Renal cortex interstitium (tissue), 11 donors: Measurements from ENCODE around the gene RNF13. TPM values are rescaled to one million over a fixed set of nuclear protein-coding genes. Genes with fewer than 3 reads are reported as not detected.
"Not testable (repeated sequence)": the region's sequence is repeated elsewhere in the genome, so short reads cannot be mapped to it uniquely, and the experiment has no call there.

Experiments
- DNase-seq, 11 donors: peaks; one replicate each; pipeline ENCODE4 v3.0.0-alpha.2; 2013; ENCODE audit warnings: low read depth in 9 of 11, low spot score in 4 of 11; ENCODE audit errors: extremely low read depth in 1 of 11
- polyA plus RNA-seq, 3 donors: library from polyadenylated mRNA; unstranded; fragments of 120-200 nt; gene quantifications; one replicate each; pipeline ENCODE4 v1.2.1, GENCODE V29; 2013; ENCODE audit not compliant: insufficient read length in 3 of 3

The RNF13 gene
- polyA plus RNA-seq, 3 donors = 79.2 to 97.8 (median 87.7) TPM

DNA sequence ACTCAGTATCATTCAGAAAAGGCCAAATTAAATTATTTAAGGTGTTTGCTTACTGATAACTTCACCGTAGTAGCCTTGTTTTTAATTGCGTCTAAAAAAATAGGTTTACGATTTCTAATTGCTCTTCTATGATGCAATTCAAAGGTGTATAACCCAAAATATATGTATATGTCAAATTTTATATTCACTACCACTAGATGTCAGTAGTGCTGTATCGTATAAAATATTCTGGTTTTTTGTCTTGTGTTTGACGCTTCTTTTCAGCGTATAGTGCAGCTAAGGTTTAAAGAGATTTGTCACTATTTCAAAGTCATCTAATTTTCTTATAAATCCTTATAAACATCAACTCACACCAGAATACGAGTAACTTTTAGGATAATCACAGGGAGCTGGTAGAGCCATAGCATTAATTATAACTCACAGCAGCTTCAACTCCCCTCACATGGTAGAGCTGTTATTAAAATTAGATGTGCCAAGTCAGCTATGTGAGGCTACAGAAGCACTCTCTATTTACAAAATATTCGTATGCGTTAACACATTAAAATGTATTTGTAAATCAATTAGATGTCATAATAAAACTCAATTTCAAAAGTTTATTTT is 154.2 kb downstream of the RNF13 start:
- peak in 3 of 11 donors; percentile 44 to 70 (median 47) for DNase-seq

DNA sequence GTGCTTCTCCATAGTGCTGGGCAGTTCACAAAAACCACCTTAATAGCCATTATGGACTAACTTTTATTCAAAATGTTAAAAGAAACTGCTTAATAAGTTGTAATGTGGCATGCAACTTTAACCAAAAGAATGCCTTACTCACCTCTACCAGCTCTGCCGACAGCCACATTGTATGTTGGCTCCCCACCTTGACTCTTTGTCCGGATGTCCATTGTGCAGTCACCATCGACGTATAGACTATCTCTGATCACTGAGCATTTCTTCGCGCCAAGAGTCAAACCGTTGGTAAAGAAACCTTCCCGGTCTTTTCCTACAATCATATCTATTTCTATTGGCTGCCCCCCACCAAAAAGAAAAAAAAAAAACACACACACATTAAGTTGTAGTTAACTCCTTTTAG is 155.2 kb downstream of the RNF13 start:
- no peak for DNase-seq

DNA sequence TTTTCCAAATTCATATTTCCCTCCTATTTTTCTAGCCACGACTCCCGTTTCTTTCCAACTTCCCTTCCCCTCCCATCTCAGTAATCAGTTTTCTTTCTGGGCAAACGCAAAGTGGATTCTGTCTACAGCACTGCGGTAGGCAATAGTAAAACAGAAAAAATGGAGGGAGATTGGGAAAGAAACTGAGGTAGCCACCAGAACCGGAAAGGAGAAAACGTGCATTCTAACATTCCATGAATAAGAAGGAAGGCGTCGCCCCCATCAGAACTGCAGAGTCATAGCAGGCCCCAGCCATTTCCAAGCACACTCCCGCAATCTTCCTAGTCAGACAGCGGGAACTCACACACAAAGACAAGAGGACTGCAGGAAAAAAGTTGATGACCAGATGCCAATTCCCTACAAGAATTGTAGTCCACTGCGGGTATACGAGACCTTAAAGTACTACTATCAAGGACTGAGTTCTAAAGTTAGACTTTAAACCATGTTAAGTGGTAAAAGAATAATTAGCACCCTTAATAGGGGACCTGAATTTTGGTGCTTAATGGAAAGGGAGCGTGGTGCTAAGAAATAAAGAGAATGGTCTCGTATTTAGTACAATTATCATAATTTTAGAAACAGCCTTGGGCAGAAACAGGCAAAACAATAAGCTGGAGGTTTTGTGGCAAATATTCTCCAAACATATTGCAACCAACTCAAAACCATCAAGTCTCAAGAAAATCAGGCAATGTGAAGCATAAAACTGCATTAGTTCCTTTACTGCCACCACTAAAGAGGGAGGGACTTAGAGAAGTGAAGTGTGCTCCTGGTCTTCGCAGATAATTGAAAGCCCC is 156.3 kb downstream of the RNF13 start:
- DNase-seq = peak in 8 of 11 donors; percentile 47 to 74 (median 63)

DNA sequence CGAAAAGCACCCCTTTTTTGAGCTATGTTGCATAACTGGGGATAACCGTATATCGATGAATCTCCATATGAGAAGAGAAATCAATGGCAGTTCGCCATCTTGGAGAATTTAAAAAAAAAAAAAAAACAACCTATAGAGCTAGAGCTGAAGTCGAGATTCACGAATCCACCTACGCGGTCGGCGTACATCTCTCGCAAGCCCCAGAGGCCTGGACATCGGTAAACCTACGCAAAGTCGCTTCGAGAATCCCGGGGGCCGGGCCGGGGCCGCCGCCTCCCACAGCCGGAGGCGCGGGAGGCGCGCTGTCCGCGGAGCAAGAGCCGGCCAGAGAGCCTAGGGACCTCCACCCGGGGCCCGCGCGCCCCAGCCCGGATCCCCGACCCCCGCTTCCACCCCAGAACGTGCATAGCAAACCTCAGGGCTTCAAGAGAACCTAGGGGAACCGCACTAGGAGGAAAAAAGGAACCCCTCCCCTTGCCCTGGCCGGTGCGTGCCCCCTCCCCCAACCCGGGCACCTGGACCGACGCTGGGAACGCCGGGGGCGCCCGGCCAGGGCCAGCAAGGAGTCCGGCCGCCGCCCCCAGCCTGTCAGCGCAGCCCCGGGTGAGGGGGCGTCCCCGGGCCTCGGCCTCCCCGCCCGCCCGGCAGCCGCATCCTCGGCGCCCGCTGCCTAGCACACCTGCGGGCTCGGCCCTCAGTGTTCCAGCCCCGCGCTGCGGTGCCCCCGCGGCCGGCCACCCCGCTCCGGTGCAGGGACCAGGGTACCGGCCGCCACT is 157.1 kb downstream of the RNF13 start:
- peak; percentile 83 to 96 (median 90) for DNase-seq

DNA sequence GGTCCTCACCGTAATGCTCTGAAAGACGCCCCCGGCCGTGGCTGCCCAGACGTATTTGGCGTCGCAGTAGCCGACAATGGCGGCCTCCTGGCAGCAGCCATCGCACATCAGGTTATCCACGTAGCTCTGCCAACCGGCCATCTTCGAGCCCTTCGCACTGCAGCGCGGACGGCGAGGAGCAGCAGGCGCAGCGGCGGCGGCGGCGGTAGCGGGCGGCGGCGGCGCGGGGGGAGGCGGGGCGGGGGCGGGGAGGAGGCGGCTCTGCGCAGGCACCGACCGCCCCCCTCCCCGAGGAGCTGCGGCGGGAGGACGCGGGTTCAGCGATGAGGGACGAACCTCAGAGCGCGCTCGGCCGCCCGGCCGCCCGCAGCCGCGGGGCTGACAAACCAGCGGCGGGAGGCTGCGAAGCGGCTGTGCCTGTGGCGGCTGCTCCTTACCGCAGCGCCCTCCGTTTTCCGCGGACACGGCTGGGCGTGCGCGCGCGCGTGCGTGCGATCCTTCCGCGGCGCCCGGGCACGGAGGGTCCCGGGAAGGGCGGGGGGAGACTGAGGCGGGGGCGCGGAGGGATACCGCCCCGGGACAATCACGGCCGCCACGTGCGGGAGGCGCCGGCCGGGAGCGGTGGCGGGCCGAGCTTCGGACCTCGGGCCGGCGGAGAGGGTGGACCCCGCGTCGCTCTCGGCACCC is 157.8 kb downstream of the RNF13 start, which contains the start of gene PFN2:
Gene PFN2 (minus strand): TSS at position 180 of the 687 bp plus-strand sequence. CDS start 39 bp downstream, at position 141.
- DNase-seq = peak in 10 of 11 donors; percentile 66 to 90 (median 82)

DNA sequence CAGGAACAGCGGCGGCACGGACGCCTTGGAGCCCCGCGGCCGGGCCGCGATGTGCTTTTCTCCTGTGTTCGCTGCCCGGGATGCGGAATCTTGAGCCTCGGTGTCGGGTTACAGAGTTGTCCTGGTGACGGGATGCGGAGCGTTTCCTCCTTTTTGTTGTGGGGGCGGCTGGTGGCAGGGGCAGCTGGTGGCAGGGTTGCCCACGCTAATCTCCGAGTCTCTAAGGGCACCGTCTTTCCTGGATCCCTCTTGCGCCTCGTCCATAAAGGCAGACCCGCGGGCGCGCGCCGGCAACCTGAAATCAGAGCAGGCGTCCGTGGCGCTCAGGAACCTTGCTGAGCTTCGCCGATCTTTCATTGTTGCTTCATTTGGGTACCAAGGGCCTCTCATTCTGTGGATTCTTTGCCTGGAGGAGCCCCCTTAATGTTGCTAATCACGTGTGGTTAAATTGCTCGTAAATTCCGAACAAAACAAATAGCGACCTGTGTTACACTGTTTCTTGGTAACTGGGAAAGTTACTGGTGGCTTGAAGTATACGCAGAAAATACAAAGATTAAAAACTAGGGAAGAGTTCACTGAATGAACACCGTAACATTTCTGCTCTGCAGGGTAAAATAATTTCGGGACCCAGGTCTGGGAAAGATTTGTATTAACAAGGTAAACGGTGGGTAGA is 158.5 kb downstream of the RNF13 start:
- peak in 10 of 11 donors; percentile 64 to 84 (median 80) for DNase-seq

DNA sequence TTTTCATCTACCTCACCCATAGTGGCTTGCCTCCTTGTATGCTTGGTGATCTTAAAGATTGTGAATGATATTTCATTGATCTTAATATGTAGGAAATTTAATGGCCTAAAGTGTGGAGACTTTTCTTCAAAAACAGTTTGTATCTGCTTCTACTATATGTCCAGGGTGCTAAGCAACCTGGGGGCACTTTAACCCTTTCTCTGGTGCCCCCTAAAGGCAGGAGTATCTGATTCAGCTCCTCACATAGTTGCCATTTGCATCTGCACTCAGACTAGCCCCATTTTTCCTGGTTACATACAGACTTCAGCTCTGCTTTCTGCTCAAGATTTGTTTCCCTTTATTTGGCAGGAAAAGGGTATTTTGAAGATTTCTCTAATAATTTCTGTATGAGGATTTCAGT is 162.9 kb downstream of the RNF13 start:
- no peak for DNase-seq

DNA sequence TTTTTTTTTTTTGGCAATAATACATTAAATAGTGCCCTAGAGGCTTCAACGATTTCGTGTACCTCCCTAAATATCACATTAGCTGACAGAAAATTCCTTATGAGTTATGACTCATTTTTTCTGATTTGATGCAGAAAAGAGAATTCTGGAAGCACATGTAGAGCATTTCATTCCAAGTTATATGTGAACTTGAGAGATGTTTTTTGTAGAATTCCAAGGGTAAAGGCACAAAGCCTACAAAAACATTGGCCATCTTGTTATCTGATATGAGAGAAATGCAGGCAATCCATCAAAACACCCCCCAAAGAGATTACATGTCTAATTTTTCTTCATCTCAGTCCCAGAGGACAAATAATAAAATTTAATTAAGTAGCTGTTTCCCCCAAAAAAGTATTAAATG is 164.4 kb downstream of the RNF13 start:
- DNase-seq = peak in 3 of 11 donors; percentile 51 to 71 (median 63)

DNA sequence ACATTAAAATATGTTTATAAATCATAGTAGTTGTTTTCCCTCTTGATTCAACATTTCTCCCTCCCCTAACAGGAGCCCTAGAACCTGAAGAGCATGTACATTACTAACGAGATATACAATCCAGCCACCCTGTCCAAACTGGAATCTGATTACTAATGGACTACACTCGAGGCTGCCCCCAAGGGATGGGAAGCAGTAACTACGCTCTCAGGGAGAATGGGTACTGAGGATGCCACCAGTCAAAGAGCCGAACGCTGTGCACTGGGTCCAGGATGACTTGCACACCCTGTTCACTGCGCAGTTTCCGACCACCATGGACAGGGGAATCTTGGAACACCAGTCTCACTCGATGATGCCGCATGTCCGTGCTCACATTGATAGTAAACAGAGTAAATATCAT is 169.0 kb downstream of the RNF13 start:
- not testable (repeated sequence) for DNase-seq

DNA sequence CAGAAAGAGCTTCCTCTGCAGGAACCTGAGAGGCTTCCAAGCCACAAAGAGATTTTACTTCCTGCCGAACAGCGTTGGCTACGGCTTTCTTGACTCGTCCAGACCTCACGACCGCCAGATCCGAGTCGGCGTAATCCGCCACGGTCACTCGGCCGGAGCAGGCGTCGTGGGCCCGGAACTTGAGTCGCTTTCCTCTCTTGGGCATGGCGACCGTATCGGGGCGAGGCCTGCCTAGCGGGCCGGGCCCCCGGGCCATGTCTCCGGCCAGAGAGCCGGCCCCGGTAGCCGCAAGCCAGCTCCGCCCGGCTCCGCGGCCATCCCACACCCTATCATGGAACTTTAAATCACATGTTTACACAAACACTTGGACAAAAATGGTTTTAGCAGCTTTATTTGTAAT is 170.0 kb downstream of the RNF13 start:
- DNase-seq = not testable (repeated sequence)

DNA sequence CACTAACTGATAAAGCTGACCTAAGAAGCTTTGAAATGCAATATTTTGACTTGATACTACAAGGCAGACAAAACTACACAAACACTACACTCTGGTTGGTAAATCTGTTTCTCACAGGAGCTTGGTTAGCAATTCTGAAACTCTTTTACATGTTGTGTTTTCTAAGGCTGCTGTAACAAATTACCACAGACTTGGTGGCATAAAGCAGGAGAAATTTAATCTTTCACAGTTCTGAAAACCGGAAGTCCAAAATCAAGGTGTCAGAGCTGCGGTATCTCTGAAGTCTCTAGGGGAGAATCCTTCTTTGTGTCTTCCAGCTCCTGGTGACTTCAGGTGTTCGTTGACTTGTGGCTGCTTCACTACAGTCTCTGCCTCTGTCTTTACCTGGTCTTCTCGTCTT is 170.6 kb downstream of the RNF13 start:
- DNase-seq = no peak

DNA sequence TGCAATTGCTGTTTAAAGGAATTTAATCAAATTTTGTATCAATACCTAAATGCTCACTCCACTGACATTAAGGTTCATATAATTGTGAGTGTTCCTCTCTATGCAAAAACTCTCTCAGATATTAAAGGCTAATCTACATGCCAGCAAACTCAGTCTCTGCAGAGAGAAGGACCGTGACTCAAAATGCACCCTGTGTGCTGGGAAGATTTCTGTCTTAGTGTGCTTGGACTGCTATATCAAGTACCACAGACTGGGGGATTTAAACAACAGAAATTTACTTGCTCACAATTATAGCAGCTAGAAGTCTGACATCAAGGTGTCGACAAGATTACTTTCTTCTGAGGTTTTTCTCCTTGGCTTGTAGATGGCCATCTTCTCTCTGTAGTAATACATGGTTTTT is 176.3 kb downstream of the RNF13 start:
- DNase-seq = no peak

DNA sequence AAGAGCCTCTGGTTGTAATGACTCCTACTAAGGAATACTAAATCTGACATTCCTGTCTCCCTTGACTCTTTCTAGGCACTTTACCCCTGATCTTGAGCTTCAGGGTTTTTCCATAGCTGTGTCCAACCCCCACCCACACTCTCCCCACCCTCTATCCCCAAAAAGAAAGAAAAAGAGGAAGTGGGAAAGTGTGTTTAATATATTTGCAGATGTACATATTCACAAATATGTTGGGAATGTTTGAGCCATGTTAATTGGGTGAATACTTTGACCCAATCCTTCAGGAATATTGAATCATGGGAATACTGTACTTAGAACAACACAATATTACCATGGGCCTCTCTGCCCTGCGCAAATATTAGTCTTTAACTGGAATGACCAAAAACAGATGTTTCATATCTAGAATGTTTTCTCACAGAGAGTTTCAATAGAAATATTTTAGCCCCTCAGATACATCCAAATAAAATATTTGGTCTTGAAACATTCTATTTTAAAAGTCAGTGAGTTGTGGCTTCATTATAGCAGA is 177.5 kb downstream of the RNF13 start:
- DNase-seq = no peak

DNA sequence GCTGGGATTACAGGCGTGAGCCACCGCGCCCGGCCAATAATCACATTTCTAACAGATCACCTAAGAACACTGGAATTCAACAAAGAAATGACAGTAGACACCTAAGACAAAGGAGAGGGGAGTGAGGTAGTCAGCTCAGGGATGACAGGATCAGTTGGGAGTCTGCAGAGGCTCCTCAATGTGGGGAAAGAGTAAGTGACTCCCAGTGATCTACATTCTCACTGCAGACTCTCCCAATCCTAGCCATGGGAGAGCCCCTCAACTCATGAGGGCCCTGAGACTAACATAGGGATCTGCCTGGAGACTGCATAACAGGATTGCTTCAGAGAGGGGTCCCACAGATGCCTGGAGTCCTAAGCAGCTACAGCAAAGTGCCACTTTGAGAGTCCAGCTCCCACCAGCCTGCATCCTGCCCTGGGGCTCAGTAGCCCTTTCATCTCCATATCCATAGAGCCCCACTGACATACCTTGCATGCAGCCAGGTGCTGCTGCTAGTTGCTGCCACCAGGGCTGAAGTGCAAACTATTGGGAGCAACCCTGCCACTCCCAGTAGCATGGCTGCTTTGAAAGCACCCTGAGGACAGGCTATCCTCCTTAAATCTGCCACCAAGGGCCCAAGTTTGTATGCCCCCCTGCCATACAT is 179.5 kb downstream of the RNF13 start:
- DNase-seq = no peak

DNA sequence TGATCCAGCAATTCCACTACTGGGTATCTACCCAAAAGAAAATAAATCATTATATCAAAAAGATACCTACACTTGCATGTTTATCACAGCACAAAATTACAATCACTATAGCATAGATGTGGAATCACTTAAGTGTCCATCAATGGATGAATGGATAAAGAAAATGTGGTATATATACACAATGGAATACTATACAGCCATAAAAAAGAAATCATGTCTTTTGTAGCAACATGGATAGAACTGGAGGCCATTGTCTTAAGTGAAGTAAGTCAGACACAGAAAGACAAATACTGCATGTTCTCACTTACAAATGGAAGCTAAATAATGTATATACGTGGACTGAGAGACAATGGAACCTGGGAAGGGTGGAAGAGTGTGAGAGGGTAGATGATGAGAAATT is 185.9 kb downstream of the RNF13 start:
- no peak for DNase-seq

DNA sequence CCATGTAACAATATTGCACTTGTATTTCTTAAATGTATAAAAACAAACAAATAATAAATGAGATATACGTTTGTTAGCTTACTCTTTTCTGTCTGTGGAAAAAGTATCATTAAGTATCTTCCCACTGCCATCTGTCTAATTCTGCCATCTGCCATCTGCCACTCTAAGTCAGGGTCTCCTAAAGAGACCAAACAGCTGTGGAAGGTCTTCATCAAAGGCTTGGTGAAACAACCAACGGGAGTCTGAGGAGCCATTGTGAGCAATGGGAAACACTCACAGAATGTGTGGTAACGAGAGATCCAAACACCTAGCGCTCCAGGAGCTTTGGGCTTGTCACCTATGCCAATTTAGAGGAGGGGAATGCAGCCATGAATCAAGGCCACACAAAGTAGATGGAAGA is 186.4 kb downstream of the RNF13 start:
- DNase-seq = no peak

DNA sequence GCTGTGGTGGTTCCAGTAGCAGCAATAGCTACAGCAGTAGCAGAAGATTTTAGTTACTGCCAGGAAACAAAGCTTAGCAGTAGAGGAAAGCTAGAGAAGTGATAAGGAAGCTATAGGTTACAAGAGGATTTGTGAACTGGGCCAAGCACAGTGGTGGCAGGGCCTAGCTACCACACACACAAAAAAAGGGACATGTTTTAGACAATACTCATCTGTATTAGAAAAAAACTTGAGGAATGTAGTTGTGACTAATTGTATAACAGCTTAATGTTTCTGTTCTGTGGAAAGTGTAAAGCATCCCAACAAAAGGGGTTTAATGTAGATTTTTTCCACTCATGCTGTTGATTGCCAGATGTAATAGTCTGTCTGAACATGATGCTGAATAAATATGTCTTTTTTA is 187.6 kb downstream of the RNF13 start:
- DNase-seq = no peak
